HG02623 (cell line): ENCODE results near the gene RAD23A.
A peak's percentile ranks its signal among the peaks of the same experiment; 100 is the strongest.
"Not testable (repeated sequence)": the region's sequence is repeated elsewhere in the genome, so short reads cannot be mapped to it uniquely, and the experiment has no call there.

Source experiments
- ATAC-seq: cut with Tn5 transposase; IDR thresholded peaks from one replicate; pipeline ENCODE4 v1.9.1; 2021; ENCODE audit warnings: moderate library complexity; ENCODE audit not compliant: unreplicated experiment

RAD23A gene

GRCh38 chr19:12937927-12938778 is 7.5 kb upstream of the RAD23A start, which contains the start of gene CALR:
Gene CALR, plus strand, starts transcription at chr19:12938609. Its CDS starts 71 bp downstream, at chr19:12938680.
- ATAC-seq, result peak; percentile 89

GRCh38 chr19:12938779-12939601 is 6.7 kb upstream of the RAD23A start:
- peak; percentile 2 for ATAC-seq

- no peak for ATAC-seq
Measured at GRCh38 chr19:12939975-12940423, 5.7 kb upstream of the RAD23A start.

GRCh38 chr19:12940897-12941296 is 4.8 kb upstream of the RAD23A start:
- no peak for ATAC-seq

GRCh38 chr19:12943437-12944044 is 2.1 kb upstream of the RAD23A start:
- no peak for ATAC-seq

- no peak for ATAC-seq
Measured at GRCh38 chr19:12944104-12944674, 1.5 kb upstream of the RAD23A start.

GRCh38 chr19:12946092-12946721 is 545 bp downstream of the RAD23A start:
- peak; percentile 13 for ATAC-seq

- ATAC-seq, result no peak
Measured at GRCh38 chr19:12946731-12947496, 1.3 kb downstream of the RAD23A start.

- ATAC-seq, result no peak
Measured at GRCh38 chr19:12947702-12948611, 2.3 kb downstream of the RAD23A start.

- no peak for ATAC-seq
Measured at GRCh38 chr19:12948612-12949362, 3.1 kb downstream of the RAD23A start.

GRCh38 chr19:12949363-12950283 is 4.0 kb downstream of the RAD23A start:
- no peak for ATAC-seq

- not testable (repeated sequence) for ATAC-seq
Measured at GRCh38 chr19:12952050-12952449, 6.4 kb downstream of the RAD23A start.

- ATAC-seq, result no peak
Measured at GRCh38 chr19:12952488-12953137, 7.0 kb downstream of the RAD23A start.

- no peak for ATAC-seq
Measured at GRCh38 chr19:12953138-12953798, 7.6 kb downstream of the RAD23A start.

- ATAC-seq, result no peak
Measured at GRCh38 chr19:12953799-12954611, 8.3 kb downstream of the RAD23A start.
